A549 (cell line): ENCODE data around the gene ZG16.

Source experiments
- CBX8 ChIP-seq: fragments of 200-600 bp; sonication (generic); IDR thresholded peaks from 2 replicates; pipeline ENCODE4 v1.6.1; 2016
- CTCF ChIP-seq: fragments of >200 bp; sonication (Bioruptor Twin); formaldehyde crosslinking; IDR thresholded peaks from 3 replicates; pipeline ENCODE4 v1.5.1; 2016
- EP300 ChIP-seq, 2 experiments: fragments of >200 bp; sonication (Bioruptor Twin); formaldehyde crosslinking; IDR thresholded peaks; 2 replicates in 1 of 2; 3 replicates in 1 of 2; pipeline ENCODE4 v1.6.1; 2016 to 2017
- JUN ChIP-seq, 2 experiments: fragments of >200 bp; sonication (Bioruptor Twin); formaldehyde crosslinking; IDR thresholded peaks; 2 replicates in 1 of 2; 3 replicates in 1 of 2; pipeline ENCODE4 v1.6.1; 2016 to 2017
- JUNB ChIP-seq: fragments of >200 bp; sonication (Bioruptor Twin); formaldehyde crosslinking; IDR thresholded peaks from 2 replicates; pipeline ENCODE4 v1.6.1; 2016
- MAX ChIP-seq: IDR thresholded peaks from 2 replicates; pipeline ENCODE4 v1.6.1; 2012
- MYC ChIP-seq: IDR thresholded peaks from 2 replicates; pipeline ENCODE4 v1.6.1; 2012; ENCODE audit warnings: mild to moderate bottlenecking, inconsistent platforms, low read length, improper control_type of control experiment, borderline replicate concordance
- POLR2A ChIP-seq: IDR thresholded peaks from 2 replicates; pipeline ENCODE4 v1.6.1; 2012; ENCODE audit warnings: mild to moderate bottlenecking, low read length
- RCOR1 ChIP-seq: fragments of 150-350 bp; IDR thresholded peaks from 2 replicates; pipeline ENCODE4 v1.6.1; 2014; ENCODE audit warnings: antibody characterized with exemption, low read length, low read depth
- USF2 ChIP-seq: fragments of 450-650 bp; IDR thresholded peaks from 2 replicates; pipeline ENCODE4 v1.6.1; 2014; ENCODE audit warnings: antibody characterized with exemption
- TF ChIP-seq, protein P1 (sequence below): fragments of 250-450 bp; sonication (Bioruptor Pico); IDR thresholded peaks from 2 replicates; pipeline ENCODE4 v1.5.0; 2021; ENCODE audit warnings: mild to moderate bottlenecking, moderate library complexity, borderline replicate concordance

DNA sequence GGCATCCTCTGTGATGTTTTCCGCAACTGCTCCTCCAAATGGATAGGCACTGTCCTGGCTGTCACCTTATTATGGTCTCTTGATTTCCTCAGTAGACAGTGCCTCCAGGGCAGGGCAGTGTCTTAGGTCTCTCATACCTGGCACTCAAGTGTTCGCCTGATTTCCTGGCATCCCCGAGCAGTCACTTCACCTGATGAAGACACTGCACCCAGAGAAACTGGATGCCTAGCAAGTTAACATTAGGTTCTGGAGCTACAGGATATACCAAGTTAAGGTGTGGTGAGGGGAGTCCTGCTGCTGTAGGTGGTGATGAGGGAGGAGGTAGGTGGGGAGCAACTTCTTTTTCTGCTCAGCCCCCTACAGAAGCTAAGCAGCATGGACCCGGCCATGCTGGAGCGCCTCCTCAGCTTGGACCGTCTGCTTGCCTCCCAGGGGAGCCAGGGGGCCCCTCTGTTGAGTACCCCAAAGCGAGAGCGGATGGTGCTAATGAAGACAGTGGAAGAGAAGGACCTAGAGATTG lies 24.4 kb downstream of the ZG16 start:
- TF ChIP-seq MYC = no peak
- TF ChIP-seq EP300 (IDR thresholded peaks at IDR 0.05) = no peak
- TF ChIP-seq, protein P1, sequence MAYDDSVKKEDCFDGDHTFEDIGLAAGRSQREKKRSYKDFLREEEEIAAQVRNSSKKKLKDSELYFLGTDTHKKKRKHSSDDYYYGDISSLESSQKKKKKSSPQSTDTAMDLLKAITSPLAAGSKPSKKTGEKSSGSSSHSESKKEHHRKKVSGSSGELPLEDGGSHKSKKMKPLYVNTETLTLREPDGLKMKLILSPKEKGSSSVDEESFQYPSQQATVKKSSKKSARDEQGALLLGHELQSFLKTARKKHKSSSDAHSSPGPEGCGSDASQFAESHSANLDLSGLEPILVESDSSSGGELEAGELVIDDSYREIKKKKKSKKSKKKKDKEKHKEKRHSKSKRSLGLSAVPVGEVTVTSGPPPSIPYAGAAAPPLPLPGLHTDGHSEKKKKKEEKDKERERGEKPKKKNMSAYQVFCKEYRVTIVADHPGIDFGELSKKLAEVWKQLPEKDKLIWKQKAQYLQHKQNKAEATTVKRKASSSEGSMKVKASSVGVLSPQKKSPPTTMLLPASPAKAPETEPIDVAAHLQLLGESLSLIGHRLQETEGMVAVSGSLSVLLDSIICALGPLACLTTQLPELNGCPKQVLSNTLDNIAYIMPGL (CRISPR knock-in tag) = no peak
- TF ChIP-seq CBX8 = no peak
- no peak for TF ChIP-seq JUN (IDR thresholded peaks at IDR 0.05)
- TF ChIP-seq CTCF = no peak
- no peak for TF ChIP-seq USF2
- TF ChIP-seq JUNB = no peak
- no peak for TF ChIP-seq MAX
- no peak for TF ChIP-seq POLR2A
- TF ChIP-seq RCOR1 = no peak
